NCI-H748 (cell line): Measurements from ENCODE around the gene PIEZO2.

Experiments used
- DNase-seq: peaks from one replicate; lab custom pipeline; 2025; ENCODE audit not compliant: unreplicated experiment; lab: John Stamatoyannopoulos, UW

PIEZO2 gene

DNA sequence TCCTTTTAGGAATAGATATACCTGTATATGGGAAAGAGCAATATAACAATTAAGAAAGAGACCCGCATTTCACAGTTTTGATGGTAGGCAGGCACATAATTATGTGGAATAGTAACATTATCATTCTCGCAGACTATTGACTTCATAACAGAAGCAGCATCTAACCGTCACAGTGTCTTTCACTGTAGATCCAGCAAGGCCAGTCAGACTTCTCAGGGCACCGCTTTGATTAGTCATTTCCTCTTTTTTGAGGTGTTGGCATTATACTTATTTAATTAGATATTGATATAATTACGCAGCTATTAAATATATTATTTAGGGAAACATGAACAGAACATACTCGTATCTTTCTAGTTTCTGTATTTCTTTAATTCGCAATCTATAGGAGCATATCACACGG, 447.2 kb downstream of the PIEZO2 start:
- no peak for DNase-seq

DNA sequence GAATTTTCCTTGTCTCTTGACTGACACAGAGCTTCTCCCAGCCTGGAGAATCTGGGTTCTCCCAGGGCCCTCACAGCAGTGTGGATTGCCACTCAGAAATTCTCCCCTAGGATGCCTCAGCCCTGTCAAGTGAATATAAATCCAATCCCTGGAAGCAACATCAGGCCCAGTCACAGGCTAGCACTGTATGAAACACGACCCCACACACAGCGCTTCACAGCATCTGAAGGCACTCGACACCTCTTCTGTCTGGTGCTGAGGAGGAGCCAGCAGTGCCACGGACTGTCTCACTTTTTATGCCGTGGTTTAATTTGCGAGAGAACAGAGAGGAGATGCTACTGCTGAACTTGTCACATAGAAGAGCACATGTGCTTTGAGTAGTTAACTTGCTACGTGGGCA, 459.0 kb downstream of the PIEZO2 start:
- DNase-seq = no peak

GRCh38 chr18:10690035-10690329, 459.4 kb downstream of the PIEZO2 start:
- no peak for DNase-seq

DNA sequence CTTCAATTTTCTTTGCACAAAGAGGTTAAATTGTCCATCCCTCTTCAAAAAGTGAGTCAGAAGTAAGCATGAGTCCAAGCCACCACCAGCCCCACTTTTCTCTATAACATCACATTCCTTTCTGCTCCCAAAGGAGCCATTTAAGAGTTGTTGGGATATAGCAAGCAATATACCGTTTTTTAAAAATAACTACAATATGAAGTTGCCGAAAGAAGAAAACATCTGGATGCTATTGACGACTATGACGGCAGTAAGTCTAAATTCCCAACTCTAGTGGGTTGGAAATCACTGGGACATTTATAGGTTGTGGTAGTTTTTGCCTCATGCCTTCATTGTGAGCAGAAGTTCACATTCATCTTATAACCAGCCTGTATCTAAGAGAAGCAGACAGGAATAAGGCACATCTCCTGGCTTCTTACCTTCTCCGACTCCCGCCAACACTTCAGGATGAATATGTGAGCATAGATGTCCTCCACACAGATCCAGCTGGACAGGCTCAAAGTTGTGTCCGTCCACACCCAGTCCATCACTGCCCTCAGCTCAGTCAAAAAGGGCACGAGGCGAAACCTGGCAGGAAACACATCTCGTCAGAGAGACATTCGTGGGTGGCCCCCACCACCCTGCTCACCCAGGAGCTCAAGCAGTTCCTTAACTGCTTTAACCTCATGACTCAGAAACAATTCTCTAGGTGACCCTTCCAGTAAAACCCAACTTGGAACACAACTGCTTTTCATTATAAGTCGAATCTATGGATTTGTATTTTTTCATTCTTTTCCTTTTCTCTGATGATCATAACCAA, 459.9 kb downstream of the PIEZO2 start:
- no peak for DNase-seq

- no peak for DNase-seq
These were observed 460.6 kb downstream of the PIEZO2 start for GRCh38 chr18:10688766-10689165.

GRCh38 chr18:10687161-10687925, 462.0 kb downstream of the PIEZO2 start:
- DNase-seq = peak; percentile 9

- no peak for DNase-seq
These were observed 463.1 kb downstream of the PIEZO2 start for GRCh38 chr18:10686308-10686707.

DNA sequence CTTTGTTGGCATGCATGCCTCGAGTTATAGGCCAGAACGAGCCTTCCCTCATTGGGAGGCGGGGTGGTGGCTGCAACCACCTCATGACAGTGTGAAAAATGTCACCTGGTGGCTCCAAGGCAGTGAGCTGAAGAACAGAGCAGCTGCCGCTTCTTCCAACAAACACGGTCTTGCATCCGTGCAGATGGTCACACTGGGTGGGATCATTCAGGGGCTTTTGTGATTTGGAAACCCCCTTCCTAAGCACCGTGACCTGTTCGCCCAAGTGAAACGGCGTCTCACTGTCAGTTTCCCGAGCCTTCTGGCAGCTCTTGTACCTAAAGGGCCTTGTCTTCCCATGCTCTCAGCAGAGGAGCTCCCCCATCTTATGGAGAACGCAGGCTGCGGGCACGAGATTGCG, 463.9 kb downstream of the PIEZO2 start:
- no peak for DNase-seq

GRCh38 chr18:10682368-10682714, 467.0 kb downstream of the PIEZO2 start:
- no peak for DNase-seq

DNA sequence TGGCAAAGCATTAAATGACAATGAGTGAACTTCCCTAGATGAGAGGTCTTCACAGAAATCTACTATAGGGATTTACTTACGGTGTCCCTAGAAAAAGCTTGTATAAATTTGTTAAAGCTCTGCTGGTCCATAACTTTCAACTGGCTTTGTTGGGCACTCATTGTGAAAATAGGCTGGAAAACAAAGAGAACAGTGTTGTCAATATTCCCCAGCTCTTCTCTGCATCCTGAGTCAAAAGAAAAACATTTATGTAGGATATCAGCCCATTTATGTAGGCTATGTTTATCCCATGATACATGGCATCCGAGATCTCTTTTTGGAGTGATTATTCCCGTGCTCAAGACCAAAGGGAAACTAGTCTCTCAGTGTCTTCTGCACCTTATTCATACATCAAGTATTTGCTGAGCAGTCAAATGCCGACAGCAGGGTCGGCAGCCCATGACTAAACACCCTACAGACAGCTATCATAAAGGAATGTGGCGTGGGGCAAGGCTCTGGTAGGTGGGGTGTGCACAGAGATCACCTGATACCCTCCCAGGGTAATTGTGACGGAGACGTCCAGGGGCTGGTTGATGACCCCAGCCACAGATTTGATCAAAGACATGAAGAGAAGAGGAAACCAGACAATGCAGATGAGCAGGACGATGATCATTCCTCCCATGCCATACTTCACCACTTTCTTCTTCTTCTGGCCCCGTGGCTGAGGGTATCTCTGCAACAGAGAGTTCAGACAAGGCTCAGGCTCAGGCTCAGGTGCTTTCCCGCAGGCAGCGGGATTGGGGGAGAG, 467.6 kb downstream of the PIEZO2 start:
- DNase-seq = no peak

- DNase-seq = no peak
These were observed 469.1 kb downstream of the PIEZO2 start for GRCh38 chr18:10680271-10680596.

- DNase-seq = no peak
These were observed 469.7 kb downstream of the PIEZO2 start for GRCh38 chr18:10679557-10680270.

GRCh38 chr18:10671441-10671840, 477.9 kb downstream of the PIEZO2 start:
- no peak for DNase-seq

- no peak for DNase-seq
These were observed 478.5 kb downstream of the PIEZO2 start for GRCh38 chr18:10670856-10671255.

GRCh38 chr18:10669441-10670100, 479.8 kb downstream of the PIEZO2 start:
- DNase-seq = no peak

GRCh38 chr18:10663750-10664149, 485.6 kb downstream of the PIEZO2 start:
- DNase-seq = no peak

- no peak for DNase-seq
These were observed 488.1 kb downstream of the PIEZO2 start for GRCh38 chr18:10661317-10661716.

- peak; percentile 31 for DNase-seq
These were observed 489.0 kb downstream of the PIEZO2 start for GRCh38 chr18:10660179-10660884.

DNA sequence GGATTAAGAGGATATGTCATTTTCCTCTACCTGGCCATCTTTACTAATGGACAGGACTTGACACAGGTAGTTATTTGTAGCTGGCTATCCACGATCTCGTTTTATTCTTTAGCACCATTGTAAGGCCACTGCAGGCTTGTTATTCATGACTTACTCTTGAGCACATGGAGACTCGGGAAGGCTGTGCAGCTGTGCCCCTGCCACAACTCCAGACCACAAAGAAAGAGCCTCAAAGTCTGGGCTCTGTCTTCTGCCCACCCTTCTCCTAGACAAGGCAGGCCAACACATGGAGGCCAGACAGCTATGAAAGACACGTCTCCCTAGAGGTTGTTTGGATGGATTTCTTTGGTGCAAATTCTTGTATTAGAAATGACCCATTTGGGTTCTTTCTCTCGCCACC, 489.8 kb downstream of the PIEZO2 start:
- peak; percentile 48 for DNase-seq

DNA sequence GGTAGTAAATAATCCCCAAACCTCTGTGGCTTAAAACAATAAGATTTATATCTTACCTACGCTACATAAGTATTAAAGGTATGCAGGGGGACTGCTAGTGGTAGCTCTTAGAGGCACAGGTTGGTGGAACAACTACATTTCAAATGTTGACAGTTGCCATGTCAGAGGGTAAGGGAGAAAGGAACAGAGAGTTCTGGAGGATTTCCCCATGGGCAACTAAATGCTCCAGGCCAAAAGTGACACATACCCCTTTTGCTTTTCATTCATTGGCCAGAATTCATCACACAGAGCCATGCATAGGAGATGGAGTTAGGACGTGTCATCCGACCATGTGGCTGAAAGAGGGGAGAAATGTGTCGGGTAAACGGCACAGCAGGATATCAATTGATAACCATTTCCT, 490.4 kb downstream of the PIEZO2 start:
- peak; percentile 87 for DNase-seq
